Measurements from ENCODE around the gene TOX4. TPM values are rescaled to one million over a fixed set of nuclear protein-coding genes. Genes with fewer than 3 reads are reported as not detected.

Gene TOX4
- total RNA-seq, result 45.1 and 54.9 TPM in 2 replicates

GRCh38 chr14:21476925-21477681, at the start of gene TOX4, which contains the start of gene RAB2B:
Gene TOX4 (plus strand): TSS chr14:21477195. CDS start chr14:21477279, 84 bp downstream.
Gene RAB2B (minus strand): TSS chr14:21476959. CDS start chr14:21476872, 87 bp downstream.

GRCh38 chr14:21455912-21456667, 20.9 kb upstream of the TOX4 start, which contains the start of gene CHD8:
Gene CHD8 (minus strand): TSS chr14:21456123. CDS start chr14:21431643, 24,480 bp downstream.

GRCh38 chr14:21510735-21511657, 34.0 kb downstream of the TOX4 start, which contains the start of gene METTL3:
Gene METTL3 (minus strand): TSS chr14:21511340. CDS start chr14:21511223, 117 bp downstream.

GRCh38 chr14:21525962-21526671, 49.1 kb downstream of the TOX4 start, which contains the start of gene SALL2:
Gene SALL2 (minus strand): TSS chr14:21526346. CDS start chr14:21526127, 219 bp downstream.

Other genes starting within 250 kb of the TOX4 start
- 379 and 468 TPM in 2 replicates for gene HNRNPC, start 207.8 kb upstream of the TOX4 start, total RNA-seq
- gene RPGRIP1, start 197.1 kb upstream of the TOX4 start, total RNA-seq, result not detected in 2 replicates
- gene SUPT16H, start 93.2 kb upstream of the TOX4 start, total RNA-seq, result 37.5 and 42.0 TPM in 2 replicates
- 37.3 and 40.3 TPM in 2 replicates for gene CHD8, start 21.1 kb upstream of the TOX4 start, total RNA-seq
- 19.0 and 29.4 TPM in 2 replicates for gene RAB2B, start 236 bp upstream of the TOX4 start, total RNA-seq
- 35.6 and 39.7 TPM in 2 replicates for gene METTL3, start 34.1 kb downstream of the TOX4 start, total RNA-seq
- 4.7 and 11.0 TPM in 2 replicates for gene SALL2, start 49.2 kb downstream of the TOX4 start, total RNA-seq
- gene OR10G3, start 102.9 kb downstream of the TOX4 start, total RNA-seq, result not detected in 2 replicates
- not detected in 2 replicates for gene OR10G2, start 157.7 kb downstream of the TOX4 start, total RNA-seq
- gene OR4E2, start 176.6 kb downstream of the TOX4 start, total RNA-seq, result not detected in 2 replicates
- not detected in 2 replicates for gene OR4E1, start 196.6 kb downstream of the TOX4 start, total RNA-seq

All from cardiac atrium fibroblast (primary cell).